Measurements from ENCODE around the gene EBI3.

Gene EBI3

GRCh38 chr19:4197228-4197624 is 32.1 kb upstream of the EBI3 start:
- H3K4me3 ChIP-seq (ENCODE audit: low read length), result no peak overlapping the region
- no peak for DNase-seq (ENCODE audit: low read depth)
- no peak for TF ChIP-seq CTCF (IDR thresholded peaks at IDR 0.05; ENCODE audit: insufficient read depth, low read depth, low read length, missing control alignments)

- no peak overlapping the region for H3K4me3 ChIP-seq (ENCODE audit: low read length)
- TF ChIP-seq CTCF (IDR thresholded peaks at IDR 0.05; ENCODE audit: insufficient read depth, low read depth, low read length, missing control alignments), result no peak
- DNase-seq (ENCODE audit: low read depth), result no peak
Observed at GRCh38 chr19:4197625-4198466, 31.5 kb upstream of the EBI3 start.

- no peak for TF ChIP-seq CTCF (IDR thresholded peaks at IDR 0.05; ENCODE audit: insufficient read depth, low read depth, low read length, missing control alignments)
- H3K4me3 ChIP-seq (ENCODE audit: low read length), result no peak overlapping the region
- no peak for DNase-seq (ENCODE audit: low read depth)
Observed at GRCh38 chr19:4198467-4199126, 30.7 kb upstream of the EBI3 start.

- H3K4me3 ChIP-seq (ENCODE audit: low read length), result no peak overlapping the region
- no peak for DNase-seq (ENCODE audit: low read depth)
- no peak for TF ChIP-seq CTCF (IDR thresholded peaks at IDR 0.05; ENCODE audit: insufficient read depth, low read depth, low read length, missing control alignments)
Observed at GRCh38 chr19:4199699-4200293, 29.5 kb upstream of the EBI3 start.

GRCh38 chr19:4200940-4201542 is 28.3 kb upstream of the EBI3 start:
- no peak for TF ChIP-seq CTCF (IDR thresholded peaks at IDR 0.05; ENCODE audit: insufficient read depth, low read depth, low read length, missing control alignments)
- H3K4me3 ChIP-seq (ENCODE audit: low read length), result no peak overlapping the region
- no peak for DNase-seq (ENCODE audit: low read depth)

- no peak for DNase-seq (ENCODE audit: low read depth)
- no peak for TF ChIP-seq CTCF (IDR thresholded peaks at IDR 0.05; ENCODE audit: insufficient read depth, low read depth, low read length, missing control alignments)
- H3K4me3 ChIP-seq (ENCODE audit: low read length), result no peak overlapping the region
Observed at GRCh38 chr19:4201798-4202197, 27.5 kb upstream of the EBI3 start.

Data from epithelial cell of esophagus (primary cell).